Neuronal stem cell (in vitro differentiated cells): ENCODE data around the gene RGP1.

ENCODE experiments used
- DNase-seq: peaks from one replicate; pipeline ENCODE4 v3.0.0-alpha.2; 2013; ENCODE audit warnings: low spot score
- H2AFZ ChIP-seq: one replicate; pipeline ENCODE4 v1.6.1; 2013; ENCODE audit warnings: mild to moderate bottlenecking, low read length, inconsistent platforms
- H2AK5ac ChIP-seq: 2 replicates; pipeline ENCODE4 v1.6.1; 2013; ENCODE audit warnings: low read depth, mild to moderate bottlenecking, inconsistent platforms, low read length, moderate library complexity, mixed read lengths
- H2BK120ac ChIP-seq: 2 replicates; pipeline ENCODE4 v1.6.1; 2013; ENCODE audit warnings: low read depth, mild to moderate bottlenecking, inconsistent platforms, low read length, moderate library complexity, mixed read lengths
- H2BK12ac ChIP-seq: one replicate; pipeline ENCODE4 v1.6.1; 2013; ENCODE audit warnings: low read length, inconsistent platforms
- H2BK15ac ChIP-seq: 2 replicates; pipeline ENCODE4 v1.6.1; 2013; ENCODE audit warnings: mild to moderate bottlenecking, low read length, inconsistent platforms, mixed read lengths
- H2BK5ac ChIP-seq: one replicate; pipeline ENCODE4 v1.6.1; 2013; ENCODE audit warnings: inconsistent platforms, mild to moderate bottlenecking, low read length, moderate library complexity
- H3K14ac ChIP-seq: one replicate; pipeline ENCODE4 v1.6.1; 2013; ENCODE audit warnings: low read length, inconsistent platforms
- H3K18ac ChIP-seq: 2 replicates; pipeline ENCODE4 v1.6.1; 2013; ENCODE audit warnings: low read length, inconsistent platforms
- H3K23ac ChIP-seq: 2 replicates; pipeline ENCODE4 v1.6.1; 2013; ENCODE audit warnings: low read depth, mild to moderate bottlenecking, mixed read lengths, low read length, inconsistent platforms; ENCODE audit not compliant: poor library complexity
- H3K27ac ChIP-seq: replicated peaks from 3 replicates; pipeline ENCODE4 v1.5.1; 2013; ENCODE audit warnings: low read length, inconsistent platforms
- H3K27me3 ChIP-seq, 3 experiments: 2 replicates each; pipeline ENCODE4 v1.6.1; 2013; ENCODE audit warnings: low read length in 3 of 3, mild to moderate bottlenecking in 2 of 3, inconsistent platforms in 1 of 3, low read depth in 1 of 3, mixed read lengths in 1 of 3, moderate library complexity in 1 of 3; ENCODE audit not compliant: control insufficient read depth in 3 of 3, insufficient read depth in 3 of 3
- H3K36me3 ChIP-seq, 2 donors: replicated peaks in 1 of 2; 2 replicates each; pipeline ENCODE4 v1.6.1; 2013; ENCODE audit warnings: low read length in 2 of 2; ENCODE audit not compliant: control insufficient read depth in 2 of 2, insufficient read depth in 2 of 2
- H3K4ac ChIP-seq: 2 replicates; pipeline ENCODE4 v1.6.1; 2013; ENCODE audit warnings: inconsistent platforms, mild to moderate bottlenecking, low read length, moderate library complexity
- H3K4me1 ChIP-seq, 2 donors: 1 replicate in 1 of 2; 2 replicates in 1 of 2; pipeline ENCODE4 v1.6.1; 2013; ENCODE audit warnings: low read length in 2 of 2, low read depth in 1 of 2; ENCODE audit not compliant: control insufficient read depth in 2 of 2, insufficient read depth in 1 of 2
- H3K4me2 ChIP-seq: one replicate; pipeline ENCODE4 v1.6.1; 2013; ENCODE audit warnings: mild to moderate bottlenecking, low read length, inconsistent platforms; ENCODE audit not compliant: insufficient read depth, poor library complexity, severe bottlenecking
- H3K4me3 ChIP-seq, 2 donors: 2 replicates each; pipeline ENCODE4 v1.5.1; 2013; ENCODE audit warnings: low read length in 2 of 2, mild to moderate bottlenecking in 2 of 2, inconsistent platforms in 1 of 2, moderate library complexity in 1 of 2
- H3K79me1 ChIP-seq: one replicate; pipeline ENCODE4 v1.6.1; 2013; ENCODE audit warnings: low read depth, mild to moderate bottlenecking, inconsistent platforms, low read length, moderate library complexity
- H3K9ac ChIP-seq: one replicate; pipeline ENCODE4 v1.6.1; 2013; ENCODE audit warnings: mild to moderate bottlenecking, low read depth, low read length, inconsistent platforms; ENCODE audit not compliant: poor library complexity
- H3K9me3 ChIP-seq, 2 donors: replicated peaks in 1 of 2; 2 replicates each; pipeline versions ENCODE3 to v1.6.1; 2013; ENCODE audit warnings: low read length in 2 of 2, mild to moderate bottlenecking in 2 of 2, inconsistent platforms in 1 of 2, low read depth in 1 of 2, mixed read lengths in 1 of 2, moderate library complexity in 1 of 2; ENCODE audit not compliant: control insufficient read depth in 2 of 2, insufficient read depth in 1 of 2
- H4K8ac ChIP-seq: one replicate; pipeline ENCODE4 v1.6.1; 2013; ENCODE audit warnings: low read depth, mild to moderate bottlenecking, inconsistent platforms, low read length, moderate library complexity
- H4K91ac ChIP-seq: one replicate; pipeline ENCODE4 v1.6.1; 2013; ENCODE audit warnings: low read length, low read depth, mild to moderate bottlenecking, inconsistent platforms; ENCODE audit not compliant: poor library complexity
- WGBS, 2 donors: extraction: QIAGEN DNeasy Blood & Tissue Kit; methylation state at CpG; one replicate each; pipeline ENCODE4 v1.1.7; 2013; ENCODE audit warnings: missing lambda C conversion rate in 2 of 2, mixed read lengths in 1 of 2; ENCODE audit not compliant: insufficient read length in 2 of 2, insufficient replicate concordance in 1 of 2; ENCODE audit errors: extremely low coverage in 2 of 2; 5-methylcytosine and 5-hydroxymethylcytosine counted together
- small RNA-seq: library from polyadenylated mRNA; stranded (forward); fragments of <200 nt; extraction: miRNeasy Mini kit (QIAGEN cat#:217004); gene quantifications from one replicate; pipeline ENCODE3, GENCODE V24; 2013; ENCODE audit not compliant: insufficient read depth

Gene RGP1

GRCh38 chr9:35801328-35802128 lies 52.4 kb downstream of the RGP1 start:
- Histone ChIP-seq H3K14ac (no peak overlapping the region), H2AFZ (no peak overlapping the region), H3K4ac (no peak overlapping the region), H3K9ac (no peak overlapping the region), H4K91ac (no peak overlapping the region), H2BK15ac (no peak overlapping the region), H3K27ac (no peak overlapping the region), H2BK5ac (no peak overlapping the region), H3K4me3 (peak overlapping the region in 1 of 2 donors; percentile 15), H3K18ac (no peak overlapping the region), H4K8ac (no peak overlapping the region), H2BK12ac (no peak overlapping the region), H2BK120ac (no peak overlapping the region), H3K23ac (no peak overlapping the region), H3K36me3 (peaks cover 0 to 27% of the 10 kb centered on the region in 2 donors), H3K79me1 (no peaks in the 10 kb centered on the region), H2AK5ac (no peak overlapping the region), H3K4me1 (no peaks in the 10 kb centered on the region), H3K9me3 (no peaks in the 10 kb centered on the region), H3K27me3 (peaks cover 0 to 62% (median 0%) of the 10 kb centered on the region in 3 experiments), H3K4me2 (no peak overlapping the region)
- no peak for DNase-seq
- no CpG with 5 or more reads among the region's 13 CpGs for WGBS, 2 donors

- H2BK5ac ChIP-seq, result no peak overlapping the region
- H3K4me3 ChIP-seq, result no peak overlapping the region
- H3K27me3 ChIP-seq, result peaks cover 0 to 41% (median 0%) of the 10 kb centered on the region in 3 experiments
- H2BK120ac ChIP-seq, result no peak overlapping the region
- H3K79me1 ChIP-seq, result no peaks in the 10 kb centered on the region
- no peak overlapping the region for H3K9ac ChIP-seq
- no peak overlapping the region for H4K91ac ChIP-seq
- H2BK12ac ChIP-seq, result no peak overlapping the region
- no peak overlapping the region for H3K27ac ChIP-seq
- no CpG with 5 or more reads among the region's 8 CpGs for WGBS, 2 donors
- H4K8ac ChIP-seq, result no peak overlapping the region
- H3K4me1 ChIP-seq, result no peaks in the 10 kb centered on the region
- no peak overlapping the region for H2AFZ ChIP-seq
- no peak overlapping the region for H2BK15ac ChIP-seq
- H3K4me2 ChIP-seq, result no peak overlapping the region
- no peak overlapping the region for H3K4ac ChIP-seq
- peaks cover 0 to 34% of the 10 kb centered on the region in 2 donors for H3K36me3 ChIP-seq
- no peak for DNase-seq
- H3K9me3 ChIP-seq, result no peaks in the 10 kb centered on the region
- H3K18ac ChIP-seq, result no peak overlapping the region
- H3K14ac ChIP-seq, result no peak overlapping the region
- H3K23ac ChIP-seq, result no peak overlapping the region
- no peak overlapping the region for H2AK5ac ChIP-seq
Observed at GRCh38 chr9:35806101-35806500, 57.0 kb downstream of the RGP1 start.

Small RNA genes within 50 kb of the gene (small RNA-seq; reads per million reads assigned to genes)
- 4.7 reads per million, percentile 17 among the genes with 10 or more reads in this experiment for gene MIR6853
